NCI-H2196 treated with DMSO at 0.1 percent for 48 hours (cell line): Measurements from ENCODE around the gene NCLN.
"Not testable (repeated sequence)": the region's sequence is repeated elsewhere in the genome, so short reads cannot be mapped to it uniquely, and the experiment has no call there.

Experiments
- DNase-seq: peaks from one replicate; lab custom pipeline; 2025; ENCODE audit not compliant: unreplicated experiment; lab: John Stamatoyannopoulos, UW

NCLN gene

DNA sequence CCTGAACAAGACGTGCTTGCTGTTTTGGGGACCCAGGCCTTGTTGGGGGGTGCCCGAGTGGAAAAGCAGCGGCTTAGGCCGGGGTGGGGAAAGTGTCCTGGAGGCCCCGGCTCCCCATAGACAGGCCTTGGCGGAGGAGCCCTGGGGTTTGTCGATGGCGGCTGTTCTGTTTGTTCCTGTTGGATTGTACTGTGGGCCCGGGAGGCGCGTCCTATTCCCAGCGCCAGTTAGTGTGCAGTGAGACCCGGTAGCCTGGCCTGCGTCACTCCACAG lies 11.1 kb downstream of the NCLN start:
- DNase-seq: no peak

DNA sequence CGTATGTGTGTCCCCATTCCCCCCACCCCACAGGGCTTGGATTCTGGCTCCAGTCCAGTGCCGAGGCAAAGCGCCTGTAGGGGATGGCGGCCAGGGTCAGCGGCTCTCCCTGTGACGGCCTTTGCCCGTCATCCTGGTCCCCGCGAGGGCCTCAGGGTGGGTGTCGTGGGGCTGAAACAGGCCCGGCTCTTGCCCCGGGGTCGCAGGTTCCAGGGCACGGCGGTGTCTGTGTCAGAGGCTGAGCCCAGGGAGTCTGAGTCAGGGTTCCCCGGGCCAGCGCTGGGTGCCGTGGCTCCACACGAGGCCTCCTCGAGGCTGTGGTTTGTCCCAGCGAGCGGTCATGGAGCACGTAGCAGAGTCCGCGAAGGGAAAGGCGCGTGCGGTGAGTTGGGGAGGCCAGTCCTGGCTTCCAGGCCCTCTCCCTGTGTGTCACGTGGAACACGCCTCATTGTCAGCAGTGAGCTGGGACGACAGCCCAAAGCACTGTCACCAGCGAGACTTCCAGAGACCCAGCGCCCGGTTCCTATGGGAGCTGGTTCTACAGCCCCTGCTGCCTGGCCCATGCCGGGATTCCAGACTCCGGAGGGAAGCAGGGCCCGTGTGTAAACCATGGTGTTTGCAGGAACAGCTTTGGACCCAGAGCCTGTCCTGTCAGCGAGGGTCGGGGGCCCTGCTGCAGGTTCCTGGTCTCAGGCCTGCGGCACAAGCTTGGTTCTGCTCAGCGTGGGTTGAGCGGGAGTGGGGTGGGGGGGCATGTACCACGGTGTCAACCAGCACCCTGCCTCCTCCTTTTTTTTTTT lies 13.4 kb downstream of the NCLN start:
- DNase-seq: no peak

DNA sequence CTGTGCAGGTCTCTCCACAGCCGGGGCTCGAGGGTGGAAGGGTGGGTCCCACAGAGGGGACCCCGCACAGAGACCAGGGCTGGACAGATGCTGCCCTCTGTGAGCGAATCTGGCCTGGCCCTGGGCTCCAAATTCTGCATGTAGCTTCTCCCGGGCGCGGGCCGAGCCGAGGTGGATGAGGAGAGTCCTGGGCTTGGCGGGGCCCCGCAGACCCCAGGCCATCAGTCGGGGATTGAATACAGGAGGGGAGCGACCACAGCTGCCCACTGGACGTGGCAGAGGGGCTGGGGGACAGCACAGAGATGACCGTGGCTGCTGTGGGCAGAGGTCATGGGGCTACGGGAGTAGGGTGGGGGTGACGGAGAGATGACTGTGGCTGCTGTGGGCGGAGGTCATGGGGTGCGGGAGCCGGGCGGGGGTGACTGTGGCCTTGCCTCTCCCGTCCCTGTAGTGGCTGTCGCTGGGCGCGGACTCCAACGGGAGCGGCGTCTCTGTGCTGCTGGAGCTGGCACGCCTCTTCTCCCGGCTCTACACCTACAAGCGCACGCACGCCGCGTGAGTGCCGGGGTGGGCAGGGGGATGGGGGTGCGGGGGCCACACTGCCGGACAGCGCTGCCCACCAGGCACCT lies 15.5 kb downstream of the NCLN start:
- DNase-seq: no peak

DNA sequence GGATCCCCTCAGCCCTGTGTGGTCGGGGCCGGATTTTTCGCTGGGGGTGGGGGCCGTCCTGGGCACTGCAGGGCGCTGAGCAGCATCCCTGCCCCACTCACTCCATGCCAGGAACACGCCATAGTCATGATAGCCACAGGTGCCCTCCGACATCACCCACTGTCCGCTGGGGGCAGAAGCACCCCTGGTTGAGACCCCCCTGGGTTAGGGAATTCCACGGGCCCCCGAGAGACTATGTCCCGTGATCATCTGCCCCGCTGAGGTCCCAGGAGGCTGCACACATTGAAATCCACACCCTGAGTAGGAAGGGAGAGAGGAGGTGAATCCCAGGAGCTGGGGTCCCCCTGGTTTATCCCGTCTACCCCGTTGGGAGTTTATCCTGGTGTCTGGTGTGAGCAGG lies 16.2 kb downstream of the NCLN start:
- no peak for DNase-seq

DNA sequence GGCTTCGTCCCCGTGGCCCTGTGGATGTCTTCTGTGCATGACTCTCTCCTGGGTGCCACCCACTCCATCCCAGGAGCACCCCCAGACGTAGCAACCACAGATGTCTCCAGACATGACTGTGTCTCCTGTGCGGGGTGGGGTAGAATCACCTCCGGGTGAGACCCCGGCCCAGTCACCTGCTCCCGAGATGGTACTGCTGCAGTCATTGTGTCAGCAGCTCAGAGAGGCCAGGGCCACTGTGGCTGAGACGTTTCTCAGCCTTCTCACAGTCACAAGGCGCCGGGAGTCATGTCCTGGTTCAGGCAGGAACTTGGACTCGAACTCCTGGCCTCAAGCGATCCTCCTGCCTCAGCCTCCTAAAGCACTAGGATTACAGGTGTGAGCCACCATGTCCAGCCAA lies 16.6 kb downstream of the NCLN start:
- no peak for DNase-seq

DNA sequence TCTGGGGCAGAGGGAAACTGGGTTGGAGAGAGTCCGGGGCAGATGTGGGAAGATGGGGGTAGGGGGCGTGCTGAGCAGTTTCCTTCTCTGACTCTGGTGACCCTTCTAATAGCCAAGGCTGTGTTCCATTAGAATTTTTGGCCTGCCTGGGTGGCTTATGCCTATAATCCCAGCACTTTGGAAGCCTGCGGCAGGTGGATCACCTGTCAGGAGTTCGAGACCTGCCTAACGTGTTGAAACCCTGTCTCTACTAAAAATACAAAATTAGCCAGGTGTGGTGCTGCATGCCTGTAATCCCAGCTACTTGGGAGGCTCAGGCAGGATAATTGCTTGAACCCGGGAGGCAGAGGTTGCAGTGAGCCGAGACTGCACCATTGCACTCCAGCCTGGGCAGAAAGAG lies 17.2 kb downstream of the NCLN start:
- DNase-seq: not testable (repeated sequence)

DNA sequence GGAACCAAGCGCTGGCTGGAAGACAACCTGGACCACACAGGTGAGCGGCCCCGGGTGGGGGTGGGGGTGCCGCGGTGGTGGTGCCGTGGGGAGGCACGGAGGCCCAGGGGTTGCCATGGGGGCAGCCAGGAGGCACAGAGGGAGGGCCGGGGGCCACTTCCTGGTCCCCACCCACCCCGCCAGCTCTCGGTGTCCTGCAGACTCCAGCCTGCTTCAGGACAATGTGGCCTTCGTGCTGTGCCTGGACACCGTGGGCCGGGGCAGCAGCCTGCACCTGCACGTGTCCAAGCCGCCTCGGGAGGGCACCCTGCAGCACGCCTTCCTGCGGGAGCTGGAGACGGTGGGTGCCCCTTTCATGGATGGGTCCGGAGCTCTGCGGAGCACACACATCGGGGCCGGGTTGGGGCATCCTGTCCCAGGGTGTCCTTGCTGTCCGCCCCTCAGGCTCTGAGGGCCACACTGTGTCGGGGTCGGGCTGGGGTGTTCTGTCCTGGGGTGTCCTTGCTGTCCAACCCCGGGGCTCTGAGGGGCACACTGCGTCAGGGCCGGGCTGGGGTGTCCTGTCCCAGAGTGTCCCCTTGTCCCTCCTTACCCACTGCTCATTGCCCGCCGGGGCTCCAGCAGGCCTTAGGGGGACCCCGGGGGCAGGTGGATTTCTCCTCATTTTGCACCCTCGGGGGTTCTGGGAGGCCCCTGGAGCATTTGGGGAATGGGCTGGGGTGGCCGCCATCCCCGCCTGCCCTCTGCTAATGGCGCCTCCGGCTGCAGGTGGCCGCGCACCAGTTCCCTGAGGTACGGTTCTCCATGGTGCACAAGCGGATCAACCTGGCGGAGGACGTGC lies 18.3 kb downstream of the NCLN start:
- no peak for DNase-seq

DNA sequence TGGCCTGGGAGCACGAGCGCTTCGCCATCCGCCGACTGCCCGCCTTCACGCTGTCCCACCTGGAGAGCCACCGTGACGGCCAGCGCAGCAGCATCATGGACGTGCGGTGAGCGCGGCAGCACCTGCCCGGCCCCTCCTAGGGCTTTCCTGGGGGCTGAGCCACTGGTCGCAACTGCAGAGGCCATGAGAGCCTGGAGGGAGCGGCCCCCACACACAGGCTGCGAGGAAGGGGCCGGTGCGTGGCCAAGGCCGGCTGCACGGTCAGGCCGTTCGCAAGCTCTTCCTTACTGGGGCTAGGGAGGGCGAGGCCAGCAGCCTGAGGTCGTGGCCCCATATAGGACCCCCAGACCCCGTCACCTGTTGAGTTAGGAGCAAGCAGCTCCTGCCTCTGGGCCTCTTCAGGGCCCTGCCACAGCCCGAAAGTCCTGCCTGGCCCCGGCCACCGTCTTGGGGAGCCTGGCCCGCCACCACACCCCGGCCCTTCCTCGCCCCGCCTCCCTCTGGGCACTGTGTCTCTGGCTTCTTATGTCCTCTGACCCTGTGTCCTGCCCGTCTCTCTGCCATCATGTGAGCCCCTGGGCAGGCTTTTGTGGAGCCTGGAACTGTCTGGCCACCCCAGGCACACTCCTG lies 19.0 kb downstream of the NCLN start:
- DNase-seq: no peak

DNA sequence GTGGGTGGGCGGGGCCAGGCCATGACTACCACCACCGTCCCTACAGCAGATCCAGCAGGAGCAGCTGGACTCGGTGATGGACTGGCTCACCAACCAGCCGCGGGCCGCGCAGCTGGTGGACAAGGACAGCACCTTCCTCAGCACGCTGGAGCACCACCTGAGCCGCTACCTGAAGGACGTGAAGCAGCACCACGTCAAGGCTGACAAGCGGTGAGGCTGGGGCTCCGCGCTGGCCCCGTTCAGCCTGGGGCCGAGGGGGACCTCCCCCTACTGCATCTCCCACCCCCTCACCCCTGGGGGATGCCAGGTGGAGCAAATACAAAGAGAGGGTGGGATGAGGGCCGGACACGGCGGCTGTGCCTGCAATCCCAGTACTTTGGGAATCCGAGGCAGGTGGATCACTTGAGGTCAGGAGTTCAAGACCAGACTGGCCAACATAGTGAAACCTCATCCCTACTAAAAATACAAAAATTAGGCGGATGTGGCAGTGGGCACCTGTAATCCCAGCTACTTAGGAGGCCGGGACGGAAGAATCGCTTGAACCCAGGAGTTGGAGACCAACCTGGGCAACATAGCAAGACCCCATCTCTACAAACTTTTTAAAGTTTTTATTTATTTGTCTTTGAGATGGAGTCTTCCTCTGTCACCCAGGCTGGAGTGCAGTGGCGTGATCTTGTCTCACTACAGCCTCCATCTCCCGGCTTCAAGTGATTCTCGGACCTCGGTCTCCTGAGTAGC lies 20.7 kb downstream of the NCLN start:
- no peak for DNase-seq

DNA sequence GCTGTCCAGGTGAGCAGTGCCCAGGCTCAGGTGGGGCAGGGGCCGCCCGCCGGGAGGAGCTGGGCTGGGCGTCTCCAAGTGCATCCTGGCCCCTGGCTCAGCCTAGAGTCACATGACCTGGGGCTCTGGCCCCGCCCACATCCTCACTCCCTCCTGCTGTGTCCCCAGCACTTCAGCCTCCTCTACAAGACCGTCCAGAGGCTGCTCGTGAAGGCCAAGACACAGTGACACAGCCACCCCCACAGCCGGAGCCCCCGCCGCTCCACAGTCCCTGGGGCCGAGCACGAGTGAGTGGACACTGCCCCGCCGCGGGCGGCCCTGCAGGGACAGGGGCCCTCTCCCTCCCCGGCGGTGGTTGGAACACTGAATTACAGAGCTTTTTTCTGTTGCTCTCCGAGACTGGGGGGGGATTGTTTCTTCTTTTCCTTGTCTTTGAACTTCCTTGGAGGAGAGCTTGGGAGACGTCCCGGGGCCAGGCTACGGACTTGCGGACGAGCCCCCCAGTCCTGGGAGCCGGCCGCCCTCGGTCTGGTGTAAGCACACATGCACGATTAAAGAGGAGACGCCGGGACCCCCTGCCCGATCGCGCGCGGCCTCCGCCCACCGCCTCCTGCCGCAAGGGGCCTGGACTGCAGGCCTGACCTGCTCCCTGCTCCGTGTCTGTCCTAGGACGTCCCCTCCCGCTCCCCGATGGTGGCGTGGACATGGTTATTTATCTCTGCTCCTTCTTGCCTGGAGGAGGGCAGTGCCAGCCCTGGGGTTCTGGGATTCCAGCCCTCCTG lies 21.9 kb downstream of the NCLN start:
- no peak for DNase-seq

DNA sequence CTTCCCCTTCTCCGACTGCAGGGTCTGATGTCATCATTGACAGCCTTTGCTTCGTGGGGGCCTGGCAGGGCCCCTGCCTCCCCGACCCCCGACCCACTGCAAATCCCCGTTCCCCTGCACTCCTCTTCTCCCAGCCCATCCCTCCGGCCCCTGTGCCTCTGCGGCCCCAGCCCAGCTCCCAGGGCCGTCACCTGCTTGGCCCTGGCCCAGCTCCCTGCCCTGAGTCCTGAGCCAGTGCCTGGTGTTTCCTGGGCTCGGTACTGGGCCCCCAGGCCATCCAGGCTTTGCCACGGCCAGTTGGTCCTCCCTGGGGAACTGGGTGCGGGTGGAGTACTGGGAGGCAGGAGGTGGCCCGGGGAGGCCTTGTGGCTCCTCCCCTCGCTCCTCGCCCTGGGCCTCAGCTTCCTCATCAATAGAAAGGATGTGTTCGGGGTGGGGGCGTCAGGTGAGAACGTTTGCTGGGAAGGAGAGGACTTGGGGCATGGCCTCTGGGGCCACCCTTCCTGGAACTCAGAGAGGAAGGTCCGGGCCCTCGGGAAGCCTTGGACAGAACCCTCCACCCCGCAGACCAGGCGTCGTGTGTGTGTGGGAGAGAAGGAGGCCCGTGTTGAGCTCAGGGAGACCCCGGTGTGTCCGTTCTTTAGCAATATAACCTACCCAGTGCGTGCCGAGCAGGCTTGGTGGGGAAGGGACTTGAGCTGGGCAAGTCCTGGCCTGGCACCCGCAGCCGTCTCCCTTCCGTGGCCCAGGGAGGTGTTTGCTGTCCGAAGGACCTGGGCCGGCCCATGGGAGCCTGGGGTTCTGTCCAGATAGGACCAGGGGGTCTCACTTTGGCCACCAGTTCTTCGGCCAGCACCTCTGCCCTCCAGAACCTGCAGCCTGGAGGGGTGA lies 22.8 kb downstream of the NCLN start:
- DNase-seq: no peak

DNA sequence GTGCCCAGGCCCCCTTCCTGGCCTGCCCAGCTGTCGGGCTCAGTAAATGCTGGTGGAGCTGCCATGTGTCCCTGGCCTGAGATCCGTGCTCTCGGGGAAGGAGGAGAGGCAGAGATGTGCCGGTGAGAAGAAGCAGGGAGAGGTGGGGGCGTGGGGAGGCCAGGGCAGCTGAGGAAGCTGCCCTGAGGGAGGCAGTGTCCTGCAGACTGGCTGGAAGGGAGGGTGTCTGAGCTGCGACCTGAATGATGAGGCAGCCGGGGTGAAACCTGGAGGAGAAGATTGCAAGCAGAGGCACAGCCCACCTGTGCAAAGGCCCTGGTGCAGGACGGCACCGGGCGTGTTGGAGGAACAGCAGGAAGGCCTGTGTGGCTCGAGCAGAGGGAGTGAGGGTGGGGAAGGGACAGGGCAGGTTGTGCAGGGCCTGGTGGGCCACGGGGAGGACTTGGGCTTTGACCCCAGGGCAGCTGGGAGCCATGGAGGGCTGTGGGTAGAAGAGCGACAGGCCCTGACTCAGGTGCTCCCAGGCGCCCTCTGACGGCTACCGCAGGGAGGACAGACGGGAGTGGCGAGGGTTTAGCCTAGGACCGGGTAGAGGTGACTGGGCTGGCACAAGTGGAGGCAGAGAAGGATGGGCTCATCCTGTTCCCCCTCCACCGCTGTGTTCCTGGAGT lies 24.8 kb downstream of the NCLN start:
- no peak for DNase-seq

DNA sequence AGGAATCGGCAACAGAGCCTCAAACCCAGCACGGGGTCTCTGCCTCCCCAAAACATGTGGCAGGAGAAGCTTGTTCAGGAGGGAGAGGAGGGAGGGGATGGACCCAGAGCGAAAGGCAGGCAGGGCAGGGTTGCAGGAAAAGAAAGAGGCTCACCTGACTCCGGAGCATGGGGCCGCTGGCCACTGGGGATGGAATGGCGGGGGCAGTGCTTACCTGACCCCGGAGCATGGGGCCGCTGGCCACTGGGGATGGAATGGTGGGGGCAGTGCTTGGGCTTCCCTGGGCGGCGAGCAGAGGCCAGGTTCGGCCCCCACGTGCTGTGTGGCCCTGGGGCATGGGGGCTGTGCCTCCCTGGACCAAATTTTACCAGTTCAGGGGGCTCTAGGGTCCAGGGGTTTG lies 25.5 kb downstream of the NCLN start:
- no peak for DNase-seq

DNA sequence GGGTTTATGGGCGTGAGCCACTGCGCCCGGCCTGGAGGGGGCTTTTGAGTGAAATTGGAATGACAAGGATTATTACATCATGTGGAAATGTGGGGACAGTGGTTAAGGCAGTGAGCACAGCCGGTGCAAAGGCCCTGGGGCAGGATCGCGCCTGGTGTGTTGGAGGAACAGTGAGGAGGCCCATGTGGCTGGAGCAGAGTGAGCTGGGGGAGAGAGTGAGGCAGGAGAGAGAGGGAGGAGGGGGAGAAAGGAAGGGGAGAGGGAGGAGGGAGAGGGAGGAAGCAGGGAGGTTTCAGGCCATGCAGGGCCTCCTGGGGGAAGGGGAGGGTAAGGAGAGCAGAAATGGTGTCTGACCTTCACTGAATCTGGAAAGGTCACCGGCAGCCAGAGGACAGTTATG lies 27.4 kb downstream of the NCLN start:
- DNase-seq: no peak

DNA sequence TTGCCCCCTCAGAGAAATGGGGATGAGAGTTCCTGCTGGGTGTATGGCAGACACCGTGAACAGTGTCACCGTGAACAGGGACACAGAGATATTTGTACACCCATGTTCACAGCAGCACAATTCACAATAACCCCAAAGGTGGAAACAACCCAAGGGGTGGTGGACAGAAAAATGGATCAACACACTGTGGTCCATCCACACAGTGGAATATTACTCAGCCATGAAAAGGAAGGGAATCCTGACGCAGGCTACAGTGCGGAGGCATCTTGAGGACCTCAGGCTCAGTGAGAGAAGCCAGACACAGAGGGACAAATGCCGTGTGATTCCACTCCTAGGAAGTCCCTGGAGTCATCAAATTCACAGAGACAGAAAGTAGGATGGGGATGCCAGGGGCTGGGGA lies 31.1 kb downstream of the NCLN start:
- DNase-seq: no peak

DNA sequence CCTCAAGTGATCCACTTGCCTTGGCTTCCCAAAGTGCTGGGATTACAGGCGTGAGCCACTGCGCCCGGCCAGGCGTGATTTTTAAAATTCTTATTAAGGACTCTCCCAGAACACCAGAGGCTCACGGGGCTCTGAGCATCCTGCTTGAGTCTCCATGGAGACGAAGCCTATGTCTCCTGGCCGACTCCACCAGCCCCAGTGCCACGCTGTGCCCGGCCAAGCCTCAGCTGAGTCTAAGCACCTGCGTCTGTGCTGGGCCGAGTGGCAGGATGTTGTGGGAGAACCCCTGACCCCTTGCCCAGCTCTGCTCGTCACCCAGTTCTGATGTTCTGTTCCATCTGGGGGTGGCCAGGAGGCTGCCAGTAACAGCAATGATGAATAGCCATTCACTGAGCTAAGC lies 34.8 kb downstream of the NCLN start:
- DNase-seq: no peak

DNA sequence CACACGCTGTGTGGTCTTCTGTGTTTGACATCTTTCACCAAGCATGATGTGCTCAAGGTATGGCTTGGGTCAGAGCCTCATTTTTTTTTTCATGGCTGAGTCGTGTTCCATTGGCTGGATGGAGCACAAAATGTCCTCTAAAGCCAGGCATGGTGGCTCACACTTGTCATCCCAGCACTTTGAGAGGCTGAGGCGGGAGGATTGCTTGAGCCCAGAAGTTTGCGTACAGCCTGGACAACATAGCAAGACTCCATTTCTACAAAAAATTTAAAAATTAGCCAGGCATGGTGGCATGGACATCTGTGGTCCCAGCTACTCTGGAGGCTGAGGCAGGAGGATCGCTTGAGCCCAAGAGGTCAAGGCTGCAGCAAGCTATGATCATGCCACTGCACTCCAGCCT lies 35.8 kb downstream of the NCLN start:
- DNase-seq: not testable (repeated sequence)

DNA sequence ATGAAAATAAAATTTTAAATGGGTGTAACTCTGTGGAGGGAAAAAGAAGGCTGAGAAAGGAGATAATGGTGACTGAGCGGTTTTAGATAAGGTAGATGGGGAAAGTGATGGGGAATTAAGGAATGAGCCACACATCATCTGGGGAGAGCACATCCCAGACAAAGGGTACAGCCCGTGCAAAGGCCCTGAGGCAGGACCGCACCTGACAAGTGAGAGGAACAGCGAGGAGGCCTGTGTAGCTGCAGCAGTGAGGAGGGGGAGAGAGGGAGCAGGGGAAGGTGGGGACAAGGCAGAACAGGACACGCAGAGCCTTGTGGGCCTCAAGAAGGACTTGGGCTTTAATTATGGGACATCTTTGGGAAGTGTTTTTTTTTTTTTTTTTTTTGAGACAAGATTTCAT lies 37.0 kb downstream of the NCLN start:
- DNase-seq: no peak
